ENCODE data around the gene MRTO4.

DNA sequence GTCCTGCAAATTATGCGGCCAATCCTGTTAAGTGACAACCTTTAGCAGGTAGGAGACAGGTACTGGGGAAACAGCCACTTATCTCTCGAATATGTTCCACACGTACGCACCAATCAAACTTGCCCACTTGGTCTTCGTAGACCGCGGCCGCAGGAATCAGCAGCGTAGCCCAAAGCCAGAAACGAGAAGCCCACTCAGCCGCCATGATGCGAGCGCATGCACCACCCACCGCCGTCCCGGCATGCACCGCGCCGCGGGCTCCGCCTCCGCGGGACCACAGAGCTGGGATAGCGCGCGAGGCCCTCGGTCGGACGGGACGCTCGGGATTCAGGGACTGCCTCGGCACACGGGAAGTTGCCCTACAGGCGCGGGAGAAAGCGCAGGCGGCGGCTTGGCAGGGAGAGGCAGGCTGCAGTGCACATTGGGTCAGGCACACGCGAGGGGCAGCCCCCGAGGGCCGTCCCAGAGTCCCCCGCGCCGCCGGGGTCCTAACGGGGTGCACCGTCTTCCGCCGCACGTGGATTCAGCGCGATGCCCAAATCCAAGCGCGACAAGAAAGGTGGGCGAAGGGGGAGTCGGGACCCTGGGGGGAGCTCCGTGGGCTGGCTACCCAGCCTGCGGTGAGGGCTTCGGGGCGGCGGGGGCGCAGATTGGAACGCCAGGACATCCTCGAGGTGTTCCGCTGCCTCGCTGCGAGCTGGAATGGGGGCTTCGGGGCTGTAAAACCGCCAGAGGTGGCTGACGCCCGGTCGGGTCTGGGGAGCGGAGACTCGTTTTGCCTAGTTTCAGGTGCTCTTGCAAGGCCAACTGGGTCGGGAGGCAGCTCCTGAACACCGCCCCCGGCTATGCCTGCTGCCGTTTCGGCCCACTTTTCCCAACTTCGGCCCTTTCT, at the start of gene MRTO4, which contains the start of gene EMC1:
- TF ChIP-seq CTCF (IDR thresholded peaks at IDR 0.05) (peak in 2 of 6 experiments; percentile 0 to 11), POLR2A (IDR thresholded peaks at IDR 0.05) (peak; percentile 45 to 47)
